Renal cortical epithelial cell (primary cell): Measurements from ENCODE around the gene WNT5A. TPM values are rescaled to one million over a fixed set of nuclear protein-coding genes. Genes with fewer than 3 reads are reported as not detected.

Source experiments
- DNase-seq: peaks from one replicate; pipeline ENCODE4 v3.0.0-alpha.2; 2011; ENCODE audit warnings: low read depth
- total RNA-seq: library from RNA; depleted of rRNA; stranded (reverse); fragments of >200 nt; gene quantifications from 2 replicates; pipeline ENCODE4 v1.2.3, GENCODE V29; 2014

WNT5A gene
- total RNA-seq: 20.5 and 32.2 TPM in 2 replicates

GRCh38 chr3:55486857-55487380, at the start of gene WNT5A:
Gene WNT5A (minus strand): TSS chr3:55487306. CDS start chr3:55486985, 321 bp downstream.
- no peak for DNase-seq

DNA sequence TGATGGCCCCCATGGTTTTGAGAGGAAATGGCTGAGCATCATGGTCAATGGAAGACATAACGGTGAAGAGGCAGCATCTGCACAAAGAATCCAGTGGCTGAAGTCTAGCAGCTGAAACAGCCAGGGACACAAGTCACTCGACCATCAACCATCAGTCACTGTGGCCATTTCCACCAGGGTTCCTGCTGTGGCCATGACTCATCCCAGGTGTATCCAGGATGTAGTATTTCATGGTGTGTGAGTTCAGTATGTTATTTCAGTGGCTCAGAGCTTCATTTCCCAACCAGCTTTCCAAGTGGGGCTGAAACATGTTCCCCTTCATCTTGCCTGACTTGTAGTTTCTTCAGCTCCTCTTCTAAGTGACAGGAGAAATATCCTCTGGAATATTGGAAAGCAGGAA, 47.8 kb upstream of the WNT5A start:
- DNase-seq: peak; percentile 87

- no peak for DNase-seq
Measured at GRCh38 chr3:55532806-55533205, 45.7 kb upstream of the WNT5A start.

- no peak for DNase-seq
Measured at GRCh38 chr3:55531321-55531720, 44.2 kb upstream of the WNT5A start.

- no peak for DNase-seq
Measured at GRCh38 chr3:55527361-55527760, 40.3 kb upstream of the WNT5A start.

DNA sequence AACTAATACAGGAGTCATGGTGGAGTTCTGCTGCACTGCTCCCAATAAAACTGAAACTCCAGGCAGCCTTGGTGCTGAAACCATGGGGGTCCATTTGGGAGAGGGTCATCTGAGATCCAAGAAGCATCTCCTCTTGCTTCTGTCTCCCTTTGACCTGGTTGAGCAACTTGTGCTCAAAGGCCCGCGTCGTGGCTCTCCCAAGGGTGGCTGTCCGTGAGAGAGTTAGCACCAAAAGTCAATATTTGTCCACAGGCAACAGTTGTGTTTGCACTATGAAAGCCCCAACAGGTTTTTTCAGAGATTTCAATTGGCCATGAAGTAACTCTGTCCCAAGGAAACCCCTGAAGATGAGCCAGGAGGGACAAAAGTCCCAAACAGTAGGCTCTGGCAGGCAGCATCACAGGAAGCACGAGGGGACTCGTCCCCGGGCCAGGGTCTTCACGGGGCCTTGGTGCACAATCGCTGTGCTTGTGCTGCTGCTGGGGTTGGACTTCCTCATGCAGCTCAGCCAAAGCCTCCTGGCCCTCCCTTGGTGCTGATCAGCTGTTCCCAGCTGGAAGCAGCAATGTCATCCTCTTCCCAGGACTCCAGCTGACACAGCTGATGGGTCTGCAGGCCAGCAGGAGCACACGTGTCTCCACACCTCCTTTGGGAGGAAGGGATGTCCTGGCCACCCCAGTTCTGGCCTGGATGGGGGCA, 39.4 kb upstream of the WNT5A start:
- no peak for DNase-seq

- no peak for DNase-seq
Measured at GRCh38 chr3:55525436-55525835, 38.3 kb upstream of the WNT5A start.

GRCh38 chr3:55524565-55525244, 37.6 kb upstream of the WNT5A start:
- peak; percentile 53 for DNase-seq

DNA sequence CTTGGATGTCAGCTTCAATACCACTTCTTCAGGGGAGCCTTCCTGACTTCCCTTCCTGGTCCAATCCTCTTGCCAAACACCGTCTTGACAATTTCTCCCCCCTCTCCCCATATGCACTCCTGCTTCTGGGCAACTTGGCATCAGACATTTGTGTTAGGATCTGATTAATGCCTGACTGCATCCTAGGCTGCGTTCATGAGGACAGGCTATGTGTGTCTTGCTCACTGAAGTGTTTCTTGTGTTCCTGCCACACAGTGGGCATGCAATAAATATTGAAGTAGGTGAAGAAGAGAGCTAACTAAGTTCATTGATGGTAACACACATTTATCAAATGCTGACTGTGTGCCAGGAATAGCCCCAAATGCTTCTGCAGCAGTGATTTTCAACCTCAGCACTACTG, 36.4 kb upstream of the WNT5A start:
- peak; percentile 48 for DNase-seq

DNA sequence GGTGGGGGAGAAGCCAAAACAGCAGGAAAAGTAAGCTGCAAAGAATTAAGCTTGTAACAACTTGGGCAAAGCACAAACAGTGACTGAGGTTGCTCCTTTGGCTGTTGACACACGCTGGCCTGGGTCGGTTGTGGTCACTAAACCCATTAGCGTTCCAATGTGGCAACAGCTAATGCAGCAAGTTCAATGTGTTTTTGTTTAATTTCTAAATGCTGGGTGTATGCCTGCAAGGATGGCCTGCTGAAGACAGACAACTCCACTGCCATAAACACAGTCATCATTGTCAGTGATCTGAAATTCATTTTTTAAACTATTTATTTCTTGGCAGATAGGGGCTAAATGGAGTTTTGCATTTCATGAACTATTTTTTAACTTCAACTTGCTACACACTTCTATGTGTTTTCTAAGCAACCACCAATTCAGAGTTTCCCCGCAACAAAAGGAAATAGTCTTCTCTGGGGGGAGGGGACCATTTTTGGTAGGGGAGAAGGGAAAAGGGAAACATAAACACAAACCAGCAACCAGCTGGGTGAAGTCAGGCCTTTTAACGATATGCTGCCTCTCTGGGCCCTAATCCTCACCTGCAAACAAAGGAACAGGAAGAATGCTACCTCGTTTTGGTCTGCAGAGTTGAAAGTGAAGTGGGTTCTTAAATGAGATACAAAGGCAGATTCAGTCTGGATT, 34.8 kb upstream of the WNT5A start:
- DNase-seq: peak; percentile 80

DNA sequence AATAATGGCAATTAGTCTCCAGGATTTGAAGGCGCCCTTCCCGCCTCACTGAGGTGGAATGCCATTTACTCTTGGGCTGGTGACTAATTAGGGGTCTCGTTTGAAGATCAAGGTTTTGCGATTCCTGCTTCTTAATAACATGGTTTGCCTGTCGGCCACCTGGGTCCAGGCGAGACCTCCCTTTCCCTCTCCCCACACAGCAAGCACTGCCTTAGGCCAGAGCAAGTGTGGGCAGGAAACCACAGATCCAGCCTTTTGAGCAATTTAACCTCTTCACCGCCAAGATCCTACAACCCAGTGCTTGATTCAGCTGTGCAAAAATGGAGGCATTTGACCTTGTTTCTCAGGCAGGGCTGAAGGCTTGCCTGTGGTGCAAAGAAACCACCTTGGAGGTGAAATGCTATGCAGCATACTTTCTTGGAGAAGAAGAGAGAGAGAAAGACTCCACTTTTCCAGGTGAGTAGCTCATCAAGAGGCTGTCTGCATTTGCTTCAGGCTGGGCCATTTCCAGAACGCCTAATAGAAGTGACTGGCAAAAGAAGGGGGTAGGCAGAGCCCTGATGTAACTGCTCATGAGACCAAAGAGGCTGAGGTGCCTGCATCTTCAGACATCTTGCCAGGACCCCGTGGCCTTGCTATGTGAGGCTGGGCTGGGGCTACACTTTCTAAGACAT, 34.1 kb upstream of the WNT5A start:
- DNase-seq: peak; percentile 48

DNA sequence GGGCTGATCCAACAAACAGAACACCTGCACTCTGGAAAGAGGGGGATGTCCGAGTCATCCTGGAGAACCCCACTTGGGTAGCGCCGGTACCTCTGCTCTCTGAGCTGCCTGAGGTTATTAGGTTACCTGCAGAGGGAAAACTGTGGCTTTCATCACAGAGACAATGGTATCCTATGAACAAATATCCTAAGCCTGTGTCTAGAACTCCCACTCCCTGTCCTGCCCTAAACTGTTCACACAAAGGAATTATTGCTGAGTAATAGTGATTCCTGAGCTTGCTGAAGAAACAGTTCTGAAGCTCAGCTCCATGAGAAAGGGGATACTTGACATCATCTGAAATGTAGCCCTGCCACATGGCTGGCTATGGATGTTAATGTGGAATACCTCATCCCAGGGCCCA, 31.9 kb upstream of the WNT5A start:
- DNase-seq: peak; percentile 86

DNA sequence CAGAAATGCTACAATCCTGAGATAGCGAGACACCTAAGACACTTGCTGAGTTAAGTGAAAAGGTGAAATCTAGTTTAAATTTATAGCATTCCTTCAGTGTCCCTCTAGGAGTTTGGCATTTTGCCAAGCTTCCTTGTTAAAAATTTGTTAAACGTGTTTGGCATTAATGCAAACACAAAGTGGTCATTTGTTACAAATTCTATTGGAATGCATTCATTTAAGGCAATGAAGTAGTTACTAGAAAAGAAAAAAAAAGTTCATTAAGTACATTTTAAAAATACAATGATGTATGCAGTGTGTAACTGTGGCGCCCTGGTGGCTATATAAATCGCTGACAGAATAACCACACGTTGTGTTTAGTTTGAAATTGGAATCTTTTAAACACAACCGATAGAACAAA, 31.3 kb upstream of the WNT5A start:
- DNase-seq: peak; percentile 96

GRCh38 chr3:55516392-55517030, 29.4 kb upstream of the WNT5A start:
- DNase-seq: no peak

DNA sequence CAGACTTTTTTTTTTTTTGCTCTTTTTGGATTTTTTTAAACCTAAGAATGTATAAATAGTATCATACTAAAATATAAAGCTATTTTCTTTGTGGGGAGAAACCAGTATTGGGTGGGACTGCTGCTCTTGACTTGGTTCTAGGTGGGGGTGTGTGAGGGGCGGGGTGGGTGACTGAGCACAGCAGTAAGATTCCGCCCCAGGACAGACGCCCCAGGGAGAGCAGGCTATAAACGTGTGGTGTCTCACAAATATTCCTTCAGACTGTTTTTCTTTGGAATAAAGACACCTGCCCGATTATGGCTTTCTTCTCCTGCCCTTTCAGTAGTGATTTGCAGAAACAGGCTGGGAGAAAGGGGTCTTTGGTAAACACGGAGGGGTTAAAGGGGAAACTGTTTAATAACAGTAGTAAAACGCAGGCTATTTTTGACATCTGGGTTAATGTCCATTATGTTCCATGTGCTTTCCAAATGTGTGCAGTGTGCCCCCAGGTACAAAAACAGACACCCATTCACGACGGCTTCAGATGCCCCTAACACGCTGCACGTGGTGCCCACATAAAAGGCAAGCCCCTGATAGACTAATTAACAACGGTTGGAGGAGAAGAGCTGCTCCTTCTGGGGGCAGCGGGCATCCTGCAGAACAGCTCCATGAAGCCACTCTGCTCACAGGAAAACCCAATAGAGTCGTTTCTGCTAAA, 28.6 kb upstream of the WNT5A start:
- DNase-seq: no peak

GRCh38 chr3:55514962-55515361, 27.9 kb upstream of the WNT5A start:
- DNase-seq: no peak

GRCh38 chr3:55512571-55513343, 25.7 kb upstream of the WNT5A start:
- DNase-seq: no peak

- peak; percentile 85 for DNase-seq
Measured at GRCh38 chr3:55511895-55512570, 24.9 kb upstream of the WNT5A start.

- no peak for DNase-seq
Measured at GRCh38 chr3:55508335-55508734, 21.2 kb upstream of the WNT5A start.

DNA sequence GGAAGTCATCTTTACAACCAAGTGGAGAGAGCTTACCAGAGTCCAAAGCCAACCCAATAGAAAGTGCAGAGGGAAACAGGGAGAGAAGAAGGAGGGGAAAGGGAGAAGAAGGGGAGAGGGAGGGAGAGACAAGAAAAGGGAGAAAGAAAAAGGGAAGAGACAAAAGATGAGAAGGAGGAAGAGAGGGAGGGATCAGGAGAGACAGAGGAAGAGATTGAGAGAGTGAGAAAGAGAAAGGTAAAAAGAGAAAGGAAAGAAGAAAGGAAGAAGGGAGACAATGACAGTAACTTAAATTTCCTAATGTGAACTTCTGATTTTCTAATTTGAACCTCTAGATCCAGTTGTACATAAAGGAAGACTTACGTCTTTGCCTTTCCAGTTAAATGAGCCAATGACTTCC, 20.7 kb upstream of the WNT5A start:
- no peak for DNase-seq
